ENCODE data around the gene CFAP73.
"Not testable (repeated sequence)": the region's sequence is repeated elsewhere in the genome, so short reads cannot be mapped to it uniquely, and the experiment has no call there.

Gene CFAP73

GRCh38 chr12:113119980-113120669 lies 29.4 kb upstream of the CFAP73 start:
- no peak for DNase-seq

GRCh38 chr12:113120670-113121370 lies 28.7 kb upstream of the CFAP73 start:
- DNase-seq, result no peak

GRCh38 chr12:113127791-113128199 lies 21.7 kb upstream of the CFAP73 start:
- no peak for DNase-seq

GRCh38 chr12:113128802-113129663 lies 20.5 kb upstream of the CFAP73 start:
- no peak for DNase-seq

- DNase-seq, result no peak
These were observed 19.7 kb upstream of the CFAP73 start for GRCh38 chr12:113129664-113130456.

GRCh38 chr12:113130457-113131135 lies 18.9 kb upstream of the CFAP73 start:
- DNase-seq, result no peak

GRCh38 chr12:113131556-113131955 lies 18.0 kb upstream of the CFAP73 start:
- no peak for DNase-seq

- no peak for DNase-seq
These were observed 16.5 kb upstream of the CFAP73 start for GRCh38 chr12:113133036-113133435.

- no peak for DNase-seq
These were observed 15.9 kb upstream of the CFAP73 start for GRCh38 chr12:113133666-113134065.

GRCh38 chr12:113134071-113134470 lies 15.5 kb upstream of the CFAP73 start:
- no peak for DNase-seq

- DNase-seq, result no peak
These were observed 15.0 kb upstream of the CFAP73 start for GRCh38 chr12:113134521-113134951.

- DNase-seq, result peak in 1 of 2 donors; percentile 54
These were observed 14.1 kb upstream of the CFAP73 start, which contains the start of gene RASAL1 for GRCh38 chr12:113135178-113136127. Gene RASAL1 (minus strand): TSS chr12:113135761. CDS start chr12:113135462, 299 bp downstream.

GRCh38 chr12:113136128-113136989 lies 13.2 kb upstream of the CFAP73 start:
- DNase-seq, result peak; percentile 51 to 76

- DNase-seq, result no peak
These were observed 12.5 kb upstream of the CFAP73 start for GRCh38 chr12:113136990-113137511.

GRCh38 chr12:113137861-113138783 lies 11.4 kb upstream of the CFAP73 start:
- DNase-seq, result no peak

GRCh38 chr12:113138826-113139225 lies 10.7 kb upstream of the CFAP73 start:
- no peak for DNase-seq

GRCh38 chr12:113140706-113141105 lies 8.8 kb upstream of the CFAP73 start:
- DNase-seq, result no peak

GRCh38 chr12:113141716-113142115 lies 7.8 kb upstream of the CFAP73 start:
- DNase-seq, result not testable (repeated sequence)
